ENCODE data around the gene PRKACA.

The PRKACA gene

GRCh38 chr19:14073261-14073924 lies 44.2 kb downstream of the PRKACA start:
- H3K4me2 ChIP-seq (ENCODE audit: low read depth, low read length), result peak overlapping the region; percentile 100
- H3K9me2 ChIP-seq (replicated peaks; ENCODE audit: insufficient read depth, low read length), result no peaks in the 10 kb centered on the region
- no peaks in the 10 kb centered on the region for H3K27me3 ChIP-seq (replicated peaks; ENCODE audit: insufficient read depth, low read length)
- TF ChIP-seq EZH2phosphoT487 (IDR thresholded peaks at IDR 0.05; ENCODE audit: low read length) (no peak), EZH2 (optimal IDR thresholded peaks at IDR 0.05; ENCODE audit: low read depth, low read length) (no peak), CTCF (IDR thresholded peaks at IDR 0.05; ENCODE audit: low read length) (no peak)
- peak overlapping the region; percentile 99 for H2AFZ ChIP-seq (ENCODE audit: low read length)
- H3K9ac ChIP-seq (ENCODE audit: low read length), result peak overlapping the region; percentile 79; the same call in 1 of the 2 replicates
- H3K4me1 ChIP-seq (ENCODE audit: low read length), result peaks cover 3% of the 10 kb centered on the region
- H3F3A ChIP-seq (ENCODE audit: insufficient read depth, low read length), result peaks cover 22% of the 10 kb centered on the region
- H3K9me3 ChIP-seq (replicated peaks; ENCODE audit: insufficient read depth, low read length), result no peaks in the 10 kb centered on the region
- H3K36me3 ChIP-seq (replicated peaks; ENCODE audit: insufficient read depth, low read length), result no peaks in the 10 kb centered on the region
- H3K79me2 ChIP-seq (ENCODE audit: low read length), result peaks cover 7% of the 10 kb centered on the region; the same call in 1 of the 2 replicates
- peak overlapping the region; percentile 90 for H3K4me3 ChIP-seq (ENCODE audit: low read length)
- peak overlapping the region; percentile 69; the same call in 1 of the 2 replicates for H3K27ac ChIP-seq (ENCODE audit: low read length)
- peak; percentile 83 for DNase-seq
- H4K20me1 ChIP-seq (ENCODE audit: insufficient read depth, low read length), result no peaks in the 10 kb centered on the region

- Histone ChIP-seq H3K27ac (ENCODE audit: low read length) (peak within 1 kb of the TSS; percentile 69; the same call in 1 of the 2 replicates), H2AFZ (ENCODE audit: low read length) (peak within 1 kb of the TSS; percentile 99), H3F3A (ENCODE audit: insufficient read depth, low read length) (peaks cover 22% of the 10 kb centered on the region), H3K4me3 (ENCODE audit: low read length) (peak within 1 kb of the TSS; percentile 90), H3K4me1 (ENCODE audit: low read length) (peaks cover 3% of the 10 kb centered on the region), H3K9me2 (replicated peaks; ENCODE audit: insufficient read depth, low read length) (no peaks in the 10 kb centered on the region), H3K79me2 (ENCODE audit: low read length) (peaks cover 7% of the 10 kb centered on the region; the same call in 1 of the 2 replicates), H3K4me2 (ENCODE audit: low read depth, low read length) (peak within 1 kb of the TSS; percentile 100), H3K36me3 (replicated peaks; ENCODE audit: insufficient read depth, low read length) (no peaks in the 10 kb centered on the region), H3K9ac (ENCODE audit: low read length) (peak within 1 kb of the TSS; percentile 79), H3K9me3 (replicated peaks; ENCODE audit: insufficient read depth, low read length) (no peaks in the 10 kb centered on the region), H4K20me1 (ENCODE audit: insufficient read depth, low read length) (no peaks in the 10 kb centered on the region), H3K27me3 (replicated peaks; ENCODE audit: insufficient read depth, low read length) (no peaks in the 10 kb centered on the region)
- TF ChIP-seq CTCF (IDR thresholded peaks at IDR 0.05; ENCODE audit: low read length), result no peak
- TF ChIP-seq EZH2 (optimal IDR thresholded peaks at IDR 0.05; ENCODE audit: low read depth, low read length), result no peak
- TF ChIP-seq EZH2phosphoT487 (IDR thresholded peaks at IDR 0.05; ENCODE audit: low read length), result no peak
- DNase-seq, result peak; percentile 67
These were observed 44.9 kb downstream of the PRKACA start, which contains the start of gene MISP3 for GRCh38 chr19:14072535-14073260. Gene MISP3, plus strand, starts transcription at chr19:14072786. Its CDS starts 524 bp downstream, at chr19:14073310.

GRCh38 chr19:14070268-14071050 lies 47.1 kb downstream of the PRKACA start:
- Histone ChIP-seq H3K9me3 (replicated peaks; ENCODE audit: insufficient read depth, low read length) (no peaks in the 10 kb centered on the region), H3K4me1 (ENCODE audit: low read length) (peaks cover 3% of the 10 kb centered on the region), H3K9ac (ENCODE audit: low read length) (no peak overlapping the region), H3K4me2 (ENCODE audit: low read depth, low read length) (no peak overlapping the region), H4K20me1 (ENCODE audit: insufficient read depth, low read length) (no peaks in the 10 kb centered on the region), H3K4me3 (ENCODE audit: low read length) (no peak overlapping the region), H3K9me2 (replicated peaks; ENCODE audit: insufficient read depth, low read length) (no peaks in the 10 kb centered on the region), H3K27ac (ENCODE audit: low read length) (no peak overlapping the region), H3K36me3 (replicated peaks; ENCODE audit: insufficient read depth, low read length) (no peaks in the 10 kb centered on the region), H3K79me2 (ENCODE audit: low read length) (peaks cover 7% of the 10 kb centered on the region; the same call in 1 of the 2 replicates), H3K27me3 (replicated peaks; ENCODE audit: insufficient read depth, low read length) (peaks cover 12% of the 10 kb centered on the region; the same call in 1 of the 2 replicates), H3F3A (ENCODE audit: insufficient read depth, low read length) (peaks cover 22% of the 10 kb centered on the region), H2AFZ (ENCODE audit: low read length) (no peak overlapping the region)
- DNase-seq, result no peak
- TF ChIP-seq EZH2phosphoT487 (IDR thresholded peaks at IDR 0.05; ENCODE audit: low read length) (no peak), CTCF (IDR thresholded peaks at IDR 0.05; ENCODE audit: low read length) (no peak), EZH2 (optimal IDR thresholded peaks at IDR 0.05; ENCODE audit: low read depth, low read length) (no peak)
